ENCODE results near the gene QRFP. TPM values are rescaled to one million over a fixed set of nuclear protein-coding genes. Genes with fewer than 3 reads are reported as not detected.

QRFP gene
- polyA plus RNA-seq, 1 donor (not counting 4 experiments of a cell fraction or from before 2014, with no cell fraction given) = not detected

- DNase-seq (ENCODE audit: low read depth, low spot score) = no peak
- Histone ChIP-seq H3K4me1 (ENCODE audit: control insufficient read depth, extremely low read depth, insufficient read depth, low read length) (no peaks in the 10 kb centered on the region), H3K9me1 (ENCODE audit: control insufficient read depth, extremely low read depth, insufficient read depth, low read length) (no peaks in the 10 kb centered on the region), H2AFZ (ENCODE audit: control insufficient read depth, low read length) (no peak overlapping the region), H3K4me2 (ENCODE audit: control insufficient read depth, extremely low read depth, insufficient read depth, low read depth, low read length) (no peak overlapping the region), H3K9ac (ENCODE audit: control insufficient read depth, extremely low read depth, insufficient read depth, low read length) (no peak overlapping the region), H3K27me3 (ENCODE audit: control insufficient read depth, extremely low read depth, insufficient read depth, low read length) (peaks cover 23% of the 10 kb centered on the region), H3K36me3 (ENCODE audit: control insufficient read depth in 2 of 2, extremely low read depth in 1 of 2, insufficient read depth in 2 of 2, low read length in 2 of 2) (peaks cover 6 to 9% of the 10 kb centered on the region in 2 experiments), H3K4me3 (ENCODE audit: control insufficient read depth in 2 of 3, extremely low read depth in 1 of 3, insufficient read depth in 2 of 3, low read depth in 1 of 3, low read length in 3 of 3) (no peak overlapping the region), H3K27ac (ENCODE audit: control insufficient read depth, insufficient read depth, low read length) (no peak overlapping the region), H3K79me2 (ENCODE audit: control insufficient read depth, insufficient read depth, low read length) (no peaks in the 10 kb centered on the region), H3K9me3 (ENCODE audit: control insufficient read depth, low read depth, low read length) (no peaks in the 10 kb centered on the region), H4K20me1 (ENCODE audit: control insufficient read depth, extremely low read depth, insufficient read depth, low read length) (peaks cover 3% of the 10 kb centered on the region)
- no peak for FAIRE-seq
- dilution Hi-C loops (cut with MboI; ENCODE audit: extremely low pct_ligation_motif_present, low sequenced_read_pairs) = no loop called here
- TF ChIP-seq CTCF (optimal IDR thresholded peaks at IDR 0.05 in 1 of 3, IDR thresholded peaks at IDR 0.05 in 1 of 3, conservative IDR thresholded peaks at IDR 0.05 in 1 of 3; ENCODE audit: extremely low read depth in 1 of 3, insufficient read depth in 2 of 3, low read length in 3 of 3) (peak in 2 of 3 experiments; percentile 19 to 44), EZH2 (IDR thresholded peaks at IDR 0.05; ENCODE audit: low read length) (no peak)
Observed at GRCh38 chr9:130893341-130894101, 3.1 kb downstream of the QRFP start.

GRCh38 chr9:130892477-130893304 lies 3.9 kb downstream of the QRFP start:
- no peaks in the 10 kb centered on the region for H3K9me3 ChIP-seq (ENCODE audit: control insufficient read depth, low read depth, low read length)
- H2AFZ ChIP-seq (ENCODE audit: control insufficient read depth, low read length) = no peak overlapping the region
- H3K36me3 ChIP-seq (ENCODE audit: control insufficient read depth in 2 of 2, extremely low read depth in 1 of 2, insufficient read depth in 2 of 2, low read length in 2 of 2) = peaks cover 6 to 14% of the 10 kb centered on the region in 2 experiments
- no peak for TF ChIP-seq CTCF (optimal IDR thresholded peaks at IDR 0.05 in 1 of 3, IDR thresholded peaks at IDR 0.05 in 1 of 3, conservative IDR thresholded peaks at IDR 0.05 in 1 of 3; ENCODE audit: extremely low read depth in 1 of 3, insufficient read depth in 2 of 3, low read length in 3 of 3)
- no peak for TF ChIP-seq EZH2 (IDR thresholded peaks at IDR 0.05; ENCODE audit: low read length)
- no peaks in the 10 kb centered on the region for H3K9me1 ChIP-seq (ENCODE audit: control insufficient read depth, extremely low read depth, insufficient read depth, low read length)
- no peaks in the 10 kb centered on the region for H3K4me1 ChIP-seq (ENCODE audit: control insufficient read depth, extremely low read depth, insufficient read depth, low read length)
- H3K4me2 ChIP-seq (ENCODE audit: control insufficient read depth, extremely low read depth, insufficient read depth, low read depth, low read length) = no peak overlapping the region
- peaks cover 3% of the 10 kb centered on the region for H4K20me1 ChIP-seq (ENCODE audit: control insufficient read depth, extremely low read depth, insufficient read depth, low read length)
- peaks cover 15% of the 10 kb centered on the region for H3K27me3 ChIP-seq (ENCODE audit: control insufficient read depth, extremely low read depth, insufficient read depth, low read length)
- dilution Hi-C loops (cut with MboI; ENCODE audit: extremely low pct_ligation_motif_present, low sequenced_read_pairs) = no loop called here
- no peak overlapping the region for H3K4me3 ChIP-seq (ENCODE audit: control insufficient read depth in 2 of 3, extremely low read depth in 1 of 3, insufficient read depth in 2 of 3, low read depth in 1 of 3, low read length in 3 of 3)
- DNase-seq (ENCODE audit: low read depth, low spot score) = no peak
- H3K27ac ChIP-seq (ENCODE audit: control insufficient read depth, insufficient read depth, low read length) = no peak overlapping the region
- no peak overlapping the region for H3K9ac ChIP-seq (ENCODE audit: control insufficient read depth, extremely low read depth, insufficient read depth, low read length)
- H3K79me2 ChIP-seq (ENCODE audit: control insufficient read depth, insufficient read depth, low read length) = no peaks in the 10 kb centered on the region
- FAIRE-seq = no peak
